Muscle of arm (tissue), 12 donors: ENCODE data around the gene TSPAN13. TPM values are rescaled to one million over a fixed set of nuclear protein-coding genes. Genes with fewer than 3 reads are reported as not detected.

ENCODE experiments used
- DNase-seq: peaks from one replicate; pipeline ENCODE4 v3.0.0-alpha.2; 2013
- polyA plus RNA-seq, 12 donors: library from polyadenylated mRNA; unstranded; fragments of 120-200 nt; gene quantifications; one replicate each; pipeline ENCODE4 v1.2.1, GENCODE V29; 2013; ENCODE audit not compliant: insufficient read length in 12 of 12

TSPAN13 gene
- polyA plus RNA-seq, 12 donors, result 36.1 to 93.5 (median 78.9) TPM; not detected in 1

- no peak for DNase-seq
Measured at GRCh38 chr7:16805441-16805840, 51.9 kb downstream of the TSPAN13 start.

DNA sequence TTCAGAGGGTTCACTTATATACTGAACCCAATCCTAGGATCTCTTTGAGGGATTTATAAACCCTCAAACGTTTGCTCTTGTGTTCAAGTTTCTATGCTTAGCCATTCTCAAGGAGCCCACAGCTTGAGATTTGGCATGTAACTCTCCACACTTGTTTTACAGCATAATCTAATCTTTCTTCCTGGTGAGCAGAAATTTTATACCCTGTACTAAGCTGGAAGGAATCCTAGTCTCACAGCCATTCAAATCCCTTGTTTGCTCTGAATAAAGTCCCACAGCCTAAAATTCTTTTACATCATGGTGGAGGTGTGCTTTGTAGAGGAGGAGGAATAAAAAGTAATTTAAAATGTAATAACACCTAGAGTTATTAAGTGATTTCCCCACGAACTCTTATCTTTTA, 56.6 kb downstream of the TSPAN13 start:
- DNase-seq, result no peak

- DNase-seq, result no peak
Measured at GRCh38 chr7:16810573-16810972, 57.0 kb downstream of the TSPAN13 start.

- DNase-seq, result no peak
Measured at GRCh38 chr7:16811551-16811950, 58.0 kb downstream of the TSPAN13 start.

GRCh38 chr7:16812542-16813231, 59.1 kb downstream of the TSPAN13 start:
- DNase-seq, result no peak

DNA sequence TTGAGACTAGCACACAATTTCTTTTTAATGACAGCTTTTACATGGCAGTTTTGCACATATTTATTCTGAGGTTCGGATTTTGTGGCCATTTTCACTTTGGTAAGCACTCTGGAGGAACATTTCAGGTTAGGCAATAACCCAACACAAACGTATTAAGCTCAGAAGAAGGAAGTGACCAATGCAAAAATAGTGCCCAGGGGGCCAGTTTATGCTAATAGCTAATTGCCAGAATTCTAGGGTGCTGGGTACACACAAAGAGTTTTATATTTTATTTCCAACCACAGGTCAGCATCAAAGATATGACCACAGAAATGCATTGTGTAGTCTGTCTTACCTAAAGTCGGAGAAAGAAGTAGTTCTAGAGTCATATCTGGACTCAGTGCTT, 59.7 kb downstream of the TSPAN13 start:
- DNase-seq, result no peak

- no peak for DNase-seq
Measured at GRCh38 chr7:16815001-16815400, 61.4 kb downstream of the TSPAN13 start.

DNA sequence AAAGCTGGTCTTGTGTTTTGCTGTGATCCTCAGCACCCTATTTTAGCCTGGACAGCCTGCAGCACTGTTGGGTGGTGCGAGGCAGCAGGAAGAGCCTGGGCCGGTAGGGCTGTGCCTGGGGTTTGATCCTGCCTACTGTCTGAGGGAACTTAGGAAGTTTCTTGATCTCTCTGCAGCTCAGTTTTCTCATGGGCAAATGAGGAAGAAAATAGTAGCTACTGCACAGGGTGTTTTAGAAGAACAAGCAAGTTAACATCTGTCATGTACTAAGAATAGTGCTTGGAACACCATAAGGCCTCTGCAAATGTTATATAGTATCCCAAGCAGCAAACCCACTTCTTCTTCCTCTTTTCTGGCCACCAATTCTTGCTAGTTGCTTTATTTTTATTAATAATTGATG, 63.3 kb downstream of the TSPAN13 start:
- no peak for DNase-seq

DNA sequence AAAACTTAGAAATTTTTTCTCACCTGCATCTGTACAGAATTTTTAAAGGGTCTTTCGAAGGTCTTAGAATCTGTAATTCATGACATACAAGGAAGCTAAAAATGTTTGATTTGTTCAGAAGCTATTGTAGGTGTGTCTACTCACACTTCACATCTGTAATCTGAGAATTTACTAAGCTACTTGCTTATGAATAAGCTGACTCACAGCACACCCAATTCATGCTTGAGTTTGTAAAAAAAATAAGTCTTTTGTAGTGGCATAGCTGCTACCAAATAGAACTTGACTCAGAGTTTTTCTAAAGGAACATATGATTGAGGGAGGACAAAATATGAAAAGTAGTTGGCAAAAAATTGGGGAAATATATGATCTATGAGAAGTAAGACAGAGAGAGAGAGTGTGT, 64.0 kb downstream of the TSPAN13 start:
- DNase-seq, result no peak

- no peak for DNase-seq
Measured at GRCh38 chr7:16818732-16819131, 65.2 kb downstream of the TSPAN13 start.

- DNase-seq, result no peak
Measured at GRCh38 chr7:16822029-16822428, 68.5 kb downstream of the TSPAN13 start.

- DNase-seq, result no peak
Measured at GRCh38 chr7:16826060-16826459, 72.5 kb downstream of the TSPAN13 start.

- no peak for DNase-seq
Measured at GRCh38 chr7:16833373-16833772, 79.8 kb downstream of the TSPAN13 start.

Other genes with a start within 250 kb of the TSPAN13 start
- not detected for gene LRRC72, start 226.9 kb upstream of the TSPAN13 start, polyA plus RNA-seq
- 10 to 100 TPM in 11 of 12 donors, not detected in 1; 20.3 to 33.3 (median 26.2) TPM for gene ANKMY2, start 108.0 kb upstream of the TSPAN13 start, polyA plus RNA-seq
- 1,000 to 10,000 TPM in 1 of 12 donors, 100 to 1,000 TPM in 10, 10 to 100 TPM in 1; 86.8 to 2,729 (median 175) TPM for gene BZW2, start 107.6 kb upstream of the TSPAN13 start, polyA plus RNA-seq
- gene AGR2, start 51.2 kb downstream of the TSPAN13 start, polyA plus RNA-seq, result 100 to 1,000 TPM in 1 of 12 donors, 10 to 100 TPM in 4, 1 to 10 TPM in 6, not detected in 1; 3.3 to 330 (median 9.0) TPM
- gene AGR3, start 128.2 kb downstream of the TSPAN13 start, polyA plus RNA-seq, result 10 to 100 TPM in 1 of 12 donors, 1 to 10 TPM in 1, under 1 TPM in 2, not detected in 8; 0.30 to 61.6 (median 1.1) TPM